ENCODE measurements around the gene USP21.
A peak's percentile ranks its signal among the peaks of the same experiment; 100 is the strongest.

Gene USP21

DNA sequence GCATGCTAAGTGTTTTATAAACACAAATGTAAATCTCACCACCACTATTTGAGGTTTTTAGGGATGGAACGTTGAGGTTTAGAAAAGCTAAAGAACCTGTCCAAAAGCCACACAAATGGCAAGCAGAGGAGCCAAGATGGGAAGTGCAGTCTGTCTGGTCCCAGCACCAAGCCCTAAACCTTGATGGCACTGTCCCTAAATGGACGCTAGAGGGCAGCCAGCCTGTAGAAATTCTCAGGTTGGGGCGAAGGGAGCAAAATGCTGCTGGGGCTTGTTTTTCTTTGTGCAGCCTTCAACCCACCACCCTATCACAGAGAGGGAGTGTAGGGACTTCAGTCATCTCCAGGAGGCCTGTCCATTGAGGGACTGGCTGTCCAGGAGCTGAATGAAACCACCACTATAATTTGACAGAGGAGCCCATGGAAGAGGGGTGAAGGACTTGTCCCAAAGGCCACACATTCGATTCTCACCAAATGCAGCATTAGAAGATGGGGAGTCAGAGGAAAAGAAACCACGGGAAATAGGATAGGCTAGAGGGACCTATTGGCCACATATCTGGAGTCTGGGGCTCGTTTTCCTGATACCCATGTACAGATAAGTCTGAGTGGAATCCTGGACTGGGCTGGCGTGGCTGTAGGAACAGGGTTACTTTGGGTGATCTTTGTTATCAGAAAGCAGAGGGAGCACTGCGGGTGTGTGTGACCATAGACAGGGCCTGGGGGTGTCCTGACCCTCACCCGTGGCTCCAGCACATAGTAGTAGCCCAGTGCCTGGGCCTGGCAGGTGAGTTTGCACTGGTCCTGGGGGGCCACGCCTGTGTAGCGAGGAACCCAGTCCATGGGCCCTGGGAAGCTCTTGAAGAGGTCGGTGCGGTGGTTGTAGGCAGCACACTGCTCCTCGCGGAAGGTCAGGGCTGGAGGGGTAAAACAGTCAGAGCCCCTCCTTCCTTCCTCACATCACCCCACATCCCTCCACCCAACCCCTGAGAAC, 33.5 kb downstream of the USP21 start:
- DNase-seq (ENCODE audit: low read depth, low spot score), result no peak

DNA sequence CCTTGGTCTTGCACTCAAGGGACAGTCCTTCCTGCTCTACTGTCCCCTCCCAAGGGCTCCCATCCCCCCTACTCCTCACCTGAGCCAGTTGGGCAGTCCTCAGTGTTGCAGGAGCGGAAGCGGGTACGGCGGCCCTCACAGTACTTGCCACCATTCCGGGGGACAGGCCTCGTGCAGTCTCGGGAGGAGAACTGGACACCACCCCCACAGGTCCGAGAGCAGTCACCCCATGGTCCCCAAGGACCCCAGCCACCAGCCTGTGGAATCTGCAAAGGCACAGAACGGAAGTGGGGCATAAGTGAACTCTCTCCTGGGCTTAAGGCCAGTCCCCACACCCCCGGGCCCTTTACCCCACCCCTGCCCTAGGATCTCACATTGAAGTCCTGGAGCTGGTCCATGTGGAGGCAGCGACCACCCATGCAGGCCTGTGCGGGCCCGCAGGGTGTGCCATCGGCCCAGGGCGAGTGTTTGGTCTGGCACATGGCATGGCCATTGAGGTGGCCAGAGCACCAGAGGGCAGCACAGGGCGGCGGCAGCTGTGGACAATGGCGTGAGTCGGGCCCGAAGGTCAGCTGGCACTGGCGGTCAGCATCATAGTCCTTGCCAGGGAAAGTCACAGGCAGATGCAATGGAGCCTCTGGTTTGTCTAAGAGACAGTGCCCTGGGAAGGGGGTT, 34.4 kb downstream of the USP21 start:
- no peak for DNase-seq (ENCODE audit: low read depth, low spot score)

DNA sequence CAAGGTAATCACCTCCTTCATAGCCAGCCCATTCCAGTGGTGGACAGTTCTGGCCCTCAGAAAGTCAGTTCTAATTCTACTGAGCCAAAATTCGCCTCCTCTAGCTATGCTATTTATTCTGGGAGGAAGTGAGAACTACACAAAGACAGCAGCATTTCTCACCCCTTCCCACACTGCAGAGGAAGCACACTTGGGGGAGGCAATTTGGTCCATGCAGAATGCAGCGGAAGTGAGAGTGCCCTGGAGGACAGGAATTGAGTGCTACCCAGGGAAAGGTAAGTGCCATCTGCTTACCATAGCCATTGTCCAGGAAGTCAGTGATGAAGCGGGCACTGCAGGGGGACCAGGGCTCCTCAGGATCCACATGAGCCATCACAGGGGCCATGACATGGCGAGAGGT, 35.9 kb downstream of the USP21 start:
- DNase-seq (ENCODE audit: low read depth, low spot score), result no peak

DNA sequence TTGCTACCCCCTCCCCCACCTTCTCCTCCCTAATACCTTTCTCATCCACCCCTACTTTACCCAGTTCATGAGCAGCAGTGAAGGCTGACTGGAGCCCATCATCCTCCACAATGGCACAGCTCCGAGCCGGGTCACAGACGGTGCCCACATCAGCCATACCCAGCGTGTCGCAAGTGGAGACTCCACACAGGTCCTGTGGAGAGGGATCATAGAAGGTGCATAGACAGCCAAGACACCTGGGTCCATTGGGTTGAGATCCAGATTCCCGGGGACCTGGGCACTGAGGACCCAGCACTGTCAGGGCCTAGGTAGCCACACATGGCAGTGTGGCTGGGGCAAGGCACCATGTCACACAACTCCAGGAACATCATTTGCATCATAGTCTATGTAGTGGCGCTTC, 36.8 kb downstream of the USP21 start:
- DNase-seq (ENCODE audit: low read depth, low spot score), result no peak

DNA sequence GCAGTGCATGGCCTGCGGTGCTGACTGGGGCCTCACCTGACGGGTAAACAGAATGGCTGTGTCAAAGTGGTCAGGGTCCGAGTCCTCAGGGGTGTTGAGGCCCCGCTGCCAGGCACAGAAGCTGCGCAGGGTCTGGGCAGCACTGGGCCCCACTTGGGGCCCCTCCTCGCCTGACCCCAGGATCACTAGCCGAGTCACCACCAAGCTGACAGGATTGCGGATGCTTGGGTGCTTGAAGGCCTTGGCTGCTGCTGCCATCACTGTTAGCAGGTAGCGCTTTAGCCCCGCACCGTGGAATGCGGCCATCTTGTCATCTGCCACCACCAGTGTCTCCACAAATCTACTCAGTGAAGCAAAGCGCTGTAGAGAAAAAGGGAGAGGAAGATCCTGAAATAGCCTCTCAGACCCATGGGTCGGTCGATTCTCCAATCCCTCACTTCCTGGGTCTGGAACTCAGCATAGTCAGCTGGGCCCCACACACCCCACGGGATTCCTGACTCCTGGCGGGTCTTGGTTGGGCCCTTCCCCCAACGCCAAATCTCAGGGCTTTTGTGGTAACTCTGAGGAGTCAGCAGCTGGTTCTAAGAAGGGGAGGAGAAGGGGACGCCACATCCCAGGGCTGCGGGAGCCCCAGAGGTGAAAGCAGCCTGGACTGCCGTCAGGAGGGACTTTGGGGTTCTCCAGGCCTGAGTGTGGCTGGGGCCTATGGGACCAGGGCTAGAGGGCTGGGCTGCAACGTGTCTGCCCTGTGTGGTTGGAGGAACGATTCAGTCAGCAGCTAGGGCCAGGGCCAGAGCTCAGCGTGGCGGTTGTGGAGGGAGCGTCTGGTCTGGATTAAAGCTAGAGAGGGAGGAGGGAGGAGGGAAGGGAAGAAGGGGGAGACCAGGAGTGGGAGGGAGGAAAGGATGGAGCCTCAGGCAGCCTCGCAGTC, 37.5 kb downstream of the USP21 start:
- no peak for DNase-seq (ENCODE audit: low read depth, low spot score)

DNA sequence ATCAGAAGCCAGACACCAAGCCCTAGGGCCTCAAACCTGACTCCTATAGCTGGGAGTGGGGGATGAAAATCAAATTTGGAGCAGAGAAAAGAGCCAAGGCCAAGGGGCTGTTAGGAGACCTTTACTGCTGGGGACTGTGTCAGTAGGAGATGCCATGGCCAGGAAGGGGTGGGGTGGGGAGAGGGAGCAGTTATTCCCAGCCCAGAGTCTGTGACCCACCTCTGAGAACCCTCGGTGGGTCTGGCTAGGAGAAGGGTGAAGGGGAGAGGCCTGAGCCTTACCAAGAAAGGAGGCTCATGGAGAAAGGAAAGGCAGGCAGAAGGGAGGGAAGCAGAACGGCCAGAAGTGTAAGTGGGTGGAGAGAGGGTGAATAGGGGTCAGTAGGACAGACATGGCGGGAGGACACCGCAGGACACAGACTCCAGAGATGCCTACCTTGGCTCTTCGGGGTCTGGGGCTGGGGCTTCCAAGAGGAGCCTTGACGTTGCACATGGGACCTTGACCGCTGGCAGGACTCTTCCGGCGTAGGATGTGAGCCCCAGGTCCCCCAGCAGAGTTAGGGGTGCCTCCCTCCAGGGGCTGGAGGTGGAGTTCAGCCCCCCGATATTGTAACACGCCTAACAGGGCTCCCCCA, 38.4 kb downstream of the USP21 start:
- no peak for DNase-seq (ENCODE audit: low read depth, low spot score)

DNA sequence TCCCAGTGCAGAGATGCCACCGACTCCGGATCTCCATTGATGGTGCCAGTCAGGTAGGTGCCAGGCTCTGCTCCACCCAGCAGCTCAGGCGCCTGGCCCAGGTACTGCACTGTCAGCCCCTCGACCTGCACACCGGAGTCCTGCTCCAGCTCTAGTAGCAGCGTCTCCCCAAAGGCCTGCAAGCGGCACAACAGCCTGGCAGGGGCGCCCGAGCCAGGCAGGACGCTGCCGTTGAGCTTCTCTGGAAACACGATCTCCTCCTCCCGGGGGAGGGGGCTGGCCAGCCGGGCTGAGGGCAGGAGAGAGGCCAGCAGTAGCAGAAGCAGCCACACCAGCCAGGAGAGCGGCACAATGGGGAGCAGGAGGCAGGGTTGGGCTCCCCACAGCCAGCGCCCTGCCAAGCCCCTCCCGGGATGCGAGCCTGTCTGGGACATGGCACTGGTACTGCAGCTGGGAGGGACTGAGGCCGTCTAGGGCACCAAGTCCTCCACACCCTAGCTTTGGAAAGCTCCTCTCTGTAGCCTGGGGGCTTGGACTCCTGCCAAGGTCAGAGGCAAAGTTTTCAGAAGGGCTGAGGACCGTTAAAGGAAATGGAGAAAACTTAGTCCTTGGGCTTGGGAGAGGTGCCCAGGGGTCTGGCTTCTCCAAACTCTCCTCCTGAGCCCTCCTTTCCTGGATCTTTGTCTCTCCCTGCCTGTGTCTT, 39.0 kb downstream of the USP21 start:
- no peak for DNase-seq (ENCODE audit: low read depth, low spot score)

DNA sequence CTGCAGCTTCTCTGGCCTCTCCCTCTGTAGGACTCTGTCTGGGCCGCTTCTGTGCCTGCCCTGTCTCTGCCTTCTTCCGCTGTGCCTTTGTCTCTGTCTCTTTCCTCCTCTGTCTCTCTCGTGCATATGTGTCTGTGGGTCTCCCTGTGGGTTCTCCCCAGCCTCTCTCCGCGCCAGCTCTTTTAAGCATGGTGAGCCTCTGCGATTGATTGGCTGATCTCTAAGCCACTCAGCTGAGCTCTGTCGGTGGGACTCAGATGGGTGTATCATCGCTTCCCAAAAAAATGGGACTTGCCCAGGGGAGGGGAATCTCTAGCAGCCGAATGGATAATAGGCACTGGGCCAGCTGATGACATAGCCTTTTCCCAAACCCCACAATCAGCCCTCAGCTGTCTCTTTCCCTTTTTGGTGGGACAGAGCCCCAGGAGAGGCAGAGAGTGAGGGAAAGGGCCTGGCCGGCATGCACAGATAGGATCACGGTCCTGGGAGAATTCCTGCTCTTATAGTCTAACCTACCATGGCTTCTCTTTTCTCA, 39.7 kb downstream of the USP21 start, which contains the start of gene ADAMTS4:
Gene ADAMTS4 (minus strand): TSS at position 158 of the 535 bp plus-strand sequence. CDS start 427 bp downstream, outside the sequence.
- no peak for DNase-seq (ENCODE audit: low read depth, low spot score)

DNA sequence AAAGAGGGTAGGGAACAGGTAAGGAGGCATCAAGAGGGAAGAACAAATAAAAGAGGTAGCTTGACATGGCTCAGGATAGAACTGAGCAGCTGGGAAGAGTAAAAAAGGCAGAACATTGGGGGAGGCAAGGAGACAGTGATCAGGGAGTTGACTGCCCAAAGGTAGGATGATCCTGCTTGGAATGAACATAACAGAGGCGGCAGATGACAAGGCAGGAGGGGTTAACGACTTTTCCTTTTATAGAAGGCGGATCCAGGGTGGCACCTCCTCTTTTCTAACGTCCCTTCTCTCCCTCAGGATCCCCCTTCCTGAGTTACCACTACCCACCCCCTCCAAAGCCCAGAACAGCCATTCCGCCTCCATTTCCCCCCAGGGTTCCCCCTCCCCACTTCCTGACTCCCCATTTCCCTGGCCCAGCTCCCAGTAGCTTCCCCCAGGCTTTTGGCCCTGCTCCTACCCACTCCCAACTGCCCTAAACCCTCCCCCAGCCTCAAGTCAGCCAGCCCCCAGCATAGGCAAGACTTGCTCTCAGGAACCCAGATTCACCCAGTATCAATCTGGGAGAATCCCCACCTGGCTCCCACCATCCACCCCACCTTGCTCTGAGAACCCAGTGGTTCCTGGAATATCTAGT, 40.3 kb downstream of the USP21 start:
- DNase-seq (ENCODE audit: low read depth, low spot score), result no peak

DNA sequence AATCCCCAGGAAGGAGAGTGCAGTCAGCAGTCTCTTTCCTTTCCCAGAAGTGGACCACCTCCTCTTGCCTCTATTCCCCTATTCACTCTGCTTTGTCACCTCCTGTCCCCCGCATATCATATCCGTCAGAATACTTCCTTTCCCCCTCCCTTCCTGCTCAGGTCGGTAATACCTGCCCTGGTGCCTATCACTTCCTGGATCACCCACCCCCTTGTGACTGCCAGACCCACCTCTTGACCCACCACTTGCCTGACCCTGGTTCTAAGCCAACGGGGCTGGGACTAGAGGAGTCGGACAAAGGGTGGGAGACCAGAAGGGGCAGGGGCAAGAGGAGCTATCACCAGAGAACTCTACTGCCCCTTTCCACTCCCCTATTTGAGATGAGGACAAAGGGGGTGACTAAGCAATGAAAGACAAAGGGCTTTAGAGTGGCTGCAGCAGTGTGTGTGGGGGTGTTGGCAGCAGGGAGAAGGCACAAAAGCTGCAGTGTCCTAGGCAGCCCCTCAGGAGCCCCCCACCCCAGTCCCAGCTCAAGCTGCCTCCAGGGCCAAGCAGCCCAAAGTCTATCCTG, 41.2 kb downstream of the USP21 start:
- no peak for DNase-seq (ENCODE audit: low read depth, low spot score)

DNA sequence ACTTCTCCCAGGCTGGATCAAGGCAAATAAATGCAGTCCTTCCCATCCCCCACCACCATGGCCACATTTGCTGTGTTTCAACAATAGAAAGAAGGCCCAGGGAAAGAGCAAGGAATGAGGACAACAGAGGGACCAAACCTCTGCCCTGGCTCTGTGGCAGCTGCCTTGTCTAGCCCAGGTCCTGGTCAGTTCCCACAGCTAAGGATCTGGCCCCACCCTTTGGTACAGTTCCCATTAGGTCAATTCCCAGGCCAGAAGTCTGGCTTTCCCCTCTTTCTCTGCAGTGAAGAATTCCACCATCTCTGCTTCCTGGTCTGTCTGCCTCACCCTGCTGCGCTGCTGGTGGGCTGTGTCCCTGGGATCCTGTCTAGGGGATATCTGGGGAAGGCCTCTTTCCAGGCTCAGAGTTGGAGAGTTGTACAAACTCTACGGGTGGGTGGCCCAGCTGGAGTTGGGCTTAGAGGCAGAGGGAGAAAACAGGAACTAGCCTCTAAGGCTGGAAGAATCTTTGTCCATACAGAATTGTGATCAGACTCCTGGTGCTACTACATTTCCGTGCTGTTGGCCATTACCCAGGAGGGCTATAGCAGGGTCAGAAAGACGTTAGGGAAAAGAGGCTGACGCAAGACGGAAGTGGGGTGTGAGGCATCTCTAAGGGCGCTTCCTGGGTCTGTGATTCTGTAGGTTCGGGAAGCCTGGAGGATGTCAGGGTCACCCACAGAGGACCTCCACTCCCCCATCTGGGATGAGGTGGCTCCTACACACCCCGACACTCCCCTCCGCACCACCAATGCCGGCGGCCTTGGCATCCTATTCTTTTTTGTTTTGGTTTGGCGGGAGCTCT, 41.9 kb downstream of the USP21 start:
- DNase-seq (ENCODE audit: low read depth, low spot score), result no peak

DNA sequence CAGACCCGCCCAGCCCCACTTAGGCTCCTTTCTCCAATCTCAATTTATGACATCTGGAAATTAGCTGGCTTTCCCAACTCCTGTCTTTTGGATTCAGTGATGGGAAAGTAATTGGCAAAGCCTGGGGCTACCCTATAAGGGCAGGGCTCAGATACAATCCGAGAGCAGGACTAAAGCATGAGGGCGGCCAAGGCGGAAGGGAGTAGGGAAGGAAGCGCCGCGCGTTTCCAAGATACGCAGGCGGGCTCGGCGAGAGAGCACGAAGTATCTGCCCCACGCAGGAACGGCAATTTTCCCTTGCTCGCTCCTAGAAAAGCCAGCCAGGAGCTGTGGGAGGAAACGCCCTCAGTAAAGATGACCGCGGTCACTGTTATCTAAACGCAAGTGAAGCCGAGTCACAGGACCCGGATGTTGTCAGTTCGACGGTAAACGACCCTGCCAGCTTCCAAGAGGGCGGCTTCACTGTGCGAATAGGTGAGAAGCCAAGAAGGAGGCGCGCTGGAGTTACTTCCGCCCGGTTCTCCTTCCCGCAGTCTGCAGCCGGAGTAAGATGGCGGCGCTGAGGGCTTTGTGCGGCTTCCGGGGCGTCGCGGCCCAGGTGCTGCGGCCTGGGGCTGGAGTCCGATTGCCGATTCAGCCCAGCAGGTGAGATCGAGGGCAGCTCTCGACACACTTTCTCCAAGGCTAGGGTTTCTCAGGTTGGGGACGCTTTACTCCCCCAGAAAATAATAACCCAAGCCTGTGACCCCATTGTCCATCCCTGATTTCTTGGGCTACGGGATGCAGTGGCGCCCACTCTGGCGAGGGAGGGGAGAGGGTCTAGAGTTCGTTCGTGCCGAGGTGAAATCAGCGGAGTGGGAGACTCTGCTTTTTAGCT, 42.8 kb downstream of the USP21 start, which contains the start of gene NDUFS2:
Gene NDUFS2 (plus strand): TSS at position 532 of the 877 bp plus-strand sequence. CDS start 19 bp downstream, at position 551.
- DNase-seq (ENCODE audit: low read depth, low spot score), result peak; percentile 89

DNA sequence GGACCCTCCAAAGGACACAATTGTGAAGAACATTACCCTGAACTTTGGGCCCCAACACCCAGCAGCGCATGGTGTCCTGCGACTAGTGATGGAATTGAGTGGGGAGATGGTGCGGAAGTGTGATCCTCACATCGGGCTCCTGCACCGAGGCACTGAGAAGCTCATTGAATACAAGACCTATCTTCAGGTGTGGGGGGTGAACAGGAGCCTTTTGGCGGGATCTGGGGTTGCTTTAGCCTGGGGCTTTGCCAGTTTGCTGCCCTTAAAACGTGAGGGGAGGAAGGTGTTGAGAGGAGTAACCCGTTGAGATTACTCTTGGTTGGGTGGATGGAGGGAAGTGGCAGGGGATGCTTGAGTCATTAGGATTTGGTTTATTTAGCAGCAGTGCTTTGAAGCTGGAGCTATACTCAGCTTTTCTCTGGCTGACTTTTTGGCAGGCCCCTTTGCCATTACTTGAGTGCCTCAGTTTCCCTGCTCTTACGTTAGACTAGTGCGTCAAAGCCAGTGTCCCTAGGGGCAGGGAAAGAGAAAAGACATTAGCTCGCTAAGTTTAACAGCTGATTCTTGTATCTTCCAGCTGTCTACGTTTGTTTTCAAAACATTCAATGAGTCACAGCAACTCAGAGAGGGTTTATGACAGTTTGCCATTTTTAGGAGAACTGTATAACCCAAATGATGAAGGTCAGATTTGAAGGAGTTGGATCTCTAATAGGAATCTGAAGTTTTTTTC, 47.3 kb downstream of the USP21 start:
- no peak for DNase-seq (ENCODE audit: low read depth, low spot score)

DNA sequence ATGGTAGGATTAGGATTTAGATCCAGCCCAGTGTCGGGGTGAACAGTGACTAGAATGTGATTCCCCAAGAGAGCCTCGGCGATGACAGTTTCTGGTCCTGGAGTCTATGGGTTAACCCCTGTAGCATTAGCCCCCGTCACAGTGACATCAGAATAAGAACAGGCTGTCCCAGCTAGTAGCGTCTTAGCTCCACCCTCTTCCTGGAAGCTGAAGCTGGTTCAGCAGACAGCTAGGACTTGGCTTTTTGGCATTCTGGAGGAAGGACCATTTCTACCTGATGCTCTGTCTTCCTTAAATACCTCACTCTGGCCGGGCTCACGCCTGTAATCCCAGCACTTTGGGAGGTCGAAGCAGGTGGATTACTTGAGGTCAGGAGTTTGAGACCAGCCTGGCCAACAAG, 47.9 kb downstream of the USP21 start:
- no peak for DNase-seq (ENCODE audit: low read depth, low spot score)

DNA sequence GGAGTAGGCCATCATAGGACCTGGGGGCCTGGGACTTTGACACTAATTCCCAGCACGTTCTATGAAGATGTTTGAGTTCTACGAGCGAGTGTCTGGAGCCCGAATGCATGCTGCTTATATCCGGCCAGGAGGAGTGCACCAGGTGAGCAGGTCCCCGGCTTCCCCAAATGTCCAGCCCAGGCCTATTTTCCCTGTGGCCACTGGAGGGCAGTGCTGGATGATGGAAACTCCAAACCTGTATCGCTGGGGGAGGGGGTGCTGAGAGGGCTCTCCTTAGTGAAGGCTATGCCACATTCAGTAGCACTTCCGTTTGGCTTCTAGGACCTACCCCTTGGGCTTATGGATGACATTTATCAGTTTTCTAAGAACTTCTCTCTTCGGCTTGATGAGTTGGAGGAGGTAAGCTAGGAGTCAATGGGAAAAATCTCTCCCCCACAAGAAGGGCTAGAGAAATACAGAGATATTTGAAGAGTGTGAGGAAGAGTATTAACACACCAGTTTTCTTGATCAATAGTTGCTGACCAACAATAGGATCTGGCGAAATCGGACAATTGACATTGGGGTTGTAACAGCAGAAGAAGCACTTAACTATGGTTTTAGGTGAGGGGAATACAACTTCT, 50.6 kb downstream of the USP21 start:
- DNase-seq (ENCODE audit: low read depth, low spot score), result peak; percentile 61

DNA sequence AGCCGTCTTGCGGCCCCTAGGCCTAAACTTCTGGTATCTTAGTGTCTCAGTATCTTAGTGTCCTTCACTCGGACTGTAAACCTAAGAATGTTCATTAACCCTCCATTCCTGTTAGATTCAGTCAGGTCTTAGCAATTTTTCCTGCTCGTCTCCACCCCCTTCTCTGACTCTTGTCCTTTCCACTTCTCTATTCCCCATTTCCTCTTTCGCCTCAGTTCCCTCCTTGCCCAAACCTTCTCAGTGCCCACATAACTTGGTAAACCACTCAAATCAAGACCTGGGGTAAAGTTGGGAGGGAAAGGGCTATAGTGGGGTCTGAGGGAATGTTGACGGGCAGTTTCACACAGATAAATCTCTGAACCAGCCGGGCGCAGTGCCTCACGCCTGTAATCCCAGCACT, 55.1 kb downstream of the USP21 start:
- no peak for DNase-seq (ENCODE audit: low read depth, low spot score)

All from activated naive CD8-positive, alpha-beta T cell treated with anti-CD3 and anti-CD28 coated beads, Interleukin-2, amount 50 U/mL, for 16 hours (primary cell).